ENCODE results near the gene AOC3.

Gene AOC3

GRCh38 chr17:42904110-42904469, 53.1 kb downstream of the AOC3 start:
- H3K4me3 ChIP-seq (ENCODE audit: low read depth, low read length), result no peak overlapping the region
- TF ChIP-seq CTCF (IDR thresholded peaks at IDR 0.05; ENCODE audit: low read depth, low read length), result no peak

DNA sequence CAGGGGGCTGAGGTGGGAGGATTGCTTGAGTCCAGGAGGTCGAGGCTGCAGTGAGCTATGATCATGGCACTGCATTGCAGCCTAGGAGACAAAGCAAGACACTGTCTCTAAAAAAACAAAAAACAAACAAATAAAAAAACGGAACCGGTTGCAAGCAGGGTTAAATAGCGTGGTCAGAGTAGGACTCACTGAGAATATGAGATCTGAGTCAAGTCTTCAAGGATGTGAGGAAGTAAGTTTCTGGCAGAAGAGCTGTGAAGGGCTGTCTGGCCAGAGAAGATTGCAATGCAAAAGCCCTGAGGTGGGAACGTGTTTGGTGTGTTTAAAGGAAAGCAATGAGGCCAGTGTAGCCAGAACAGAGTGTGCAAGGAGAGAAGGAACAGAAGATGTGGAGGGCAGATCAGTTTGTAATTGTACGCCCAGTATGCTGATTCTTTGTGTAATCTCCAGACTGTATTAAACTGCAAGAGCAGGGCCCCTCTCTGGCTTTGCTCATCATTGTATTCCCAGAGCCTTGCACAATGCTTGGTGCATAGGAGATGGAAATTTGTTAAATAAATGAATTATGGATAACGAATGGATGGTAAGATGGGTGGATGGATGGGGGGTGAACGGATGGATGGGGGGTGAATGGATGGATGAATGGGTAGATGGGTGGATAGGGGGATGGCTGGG, 55.9 kb downstream of the AOC3 start:
- no peak for TF ChIP-seq CTCF (IDR thresholded peaks at IDR 0.05; ENCODE audit: low read depth, low read length)
- no peak overlapping the region for H3K4me3 ChIP-seq (ENCODE audit: low read depth, low read length)

All from WI38 (cell line).